PFSK-1 (cell line): Measurements from ENCODE around the gene ANKH.

Source experiments
- FOXP2 ChIP-seq: optimal IDR thresholded peaks from 2 replicates; pipeline ENCODE3; 2011; ENCODE audit warnings: borderline replicate concordance, control low read depth, inconsistent platforms; ENCODE audit not compliant: insufficient read depth; ENCODE audit errors: extremely low read length, extremely low read depth
- POLR2AphosphoS5 ChIP-seq: IDR thresholded peaks from 2 replicates; pipeline ENCODE4 v1.6.1; 2012; ENCODE audit warnings: low read depth, mild to moderate bottlenecking, control low read depth, low read length, moderate library complexity
- SIN3A ChIP-seq: IDR thresholded peaks from 2 replicates; pipeline ENCODE4 v1.6.1; 2012; ENCODE audit warnings: mild to moderate bottlenecking, low read length, moderate library complexity, borderline replicate concordance; ENCODE audit not compliant: insufficient read depth
- TAF1 ChIP-seq: IDR thresholded peaks from 2 replicates; pipeline ENCODE4 v1.6.1; 2012; ENCODE audit warnings: low read length, control low read depth, borderline replicate concordance; ENCODE audit not compliant: insufficient read depth
- TF ChIP-seq, protein P1 (sequence below), 2 experiments: IDR thresholded peaks; 2 replicates each; pipeline versions ENCODE4 v1.6.1 to v1.8.0; 2011 to 2012; ENCODE audit warnings: low read depth in 2 of 2, low read length in 2 of 2, control low read depth in 1 of 2, inconsistent platforms in 1 of 2, mild to moderate bottlenecking in 1 of 2, moderate library complexity in 1 of 2; ENCODE audit not compliant: insufficient read depth in 1 of 2

The ANKH gene

GRCh38 chr5:14842117-14842516 lies 29.5 kb downstream of the ANKH start:
- TF ChIP-seq POLR2AphosphoS5 (no peak), TAF1 (no peak), SIN3A (no peak), FOXP2 (no peak)
- TF ChIP-seq, protein P1, sequence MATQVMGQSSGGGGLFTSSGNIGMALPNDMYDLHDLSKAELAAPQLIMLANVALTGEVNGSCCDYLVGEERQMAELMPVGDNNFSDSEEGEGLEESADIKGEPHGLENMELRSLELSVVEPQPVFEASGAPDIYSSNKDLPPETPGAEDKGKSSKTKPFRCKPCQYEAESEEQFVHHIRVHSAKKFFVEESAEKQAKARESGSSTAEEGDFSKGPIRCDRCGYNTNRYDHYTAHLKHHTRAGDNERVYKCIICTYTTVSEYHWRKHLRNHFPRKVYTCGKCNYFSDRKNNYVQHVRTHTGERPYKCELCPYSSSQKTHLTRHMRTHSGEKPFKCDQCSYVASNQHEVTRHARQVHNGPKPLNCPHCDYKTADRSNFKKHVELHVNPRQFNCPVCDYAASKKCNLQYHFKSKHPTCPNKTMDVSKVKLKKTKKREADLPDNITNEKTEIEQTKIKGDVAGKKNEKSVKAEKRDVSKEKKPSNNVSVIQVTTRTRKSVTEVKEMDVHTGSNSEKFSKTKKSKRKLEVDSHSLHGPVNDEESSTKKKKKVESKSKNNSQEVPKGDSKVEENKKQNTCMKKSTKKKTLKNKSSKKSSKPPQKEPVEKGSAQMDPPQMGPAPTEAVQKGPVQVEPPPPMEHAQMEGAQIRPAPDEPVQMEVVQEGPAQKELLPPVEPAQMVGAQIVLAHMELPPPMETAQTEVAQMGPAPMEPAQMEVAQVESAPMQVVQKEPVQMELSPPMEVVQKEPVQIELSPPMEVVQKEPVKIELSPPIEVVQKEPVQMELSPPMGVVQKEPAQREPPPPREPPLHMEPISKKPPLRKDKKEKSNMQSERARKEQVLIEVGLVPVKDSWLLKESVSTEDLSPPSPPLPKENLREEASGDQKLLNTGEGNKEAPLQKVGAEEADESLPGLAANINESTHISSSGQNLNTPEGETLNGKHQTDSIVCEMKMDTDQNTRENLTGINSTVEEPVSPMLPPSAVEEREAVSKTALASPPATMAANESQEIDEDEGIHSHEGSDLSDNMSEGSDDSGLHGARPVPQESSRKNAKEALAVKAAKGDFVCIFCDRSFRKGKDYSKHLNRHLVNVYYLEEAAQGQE (IDR thresholded peaks at IDR 0.05; ENCODE audit: insufficient read depth in 1 of 2, low read depth in 2 of 2, low read length in 2 of 2): no peak

- no peak for TF ChIP-seq SIN3A
- TF ChIP-seq POLR2AphosphoS5: no peak
- TF ChIP-seq TAF1: no peak
- TF ChIP-seq FOXP2: no peak
- TF ChIP-seq, protein P1 (IDR thresholded peaks at IDR 0.05; ENCODE audit: insufficient read depth in 1 of 2, low read depth in 2 of 2, low read length in 2 of 2): no peak
Observed at GRCh38 chr5:14840624-14841023, 31.0 kb downstream of the ANKH start.

- TF ChIP-seq, protein P1 (IDR thresholded peaks at IDR 0.05; ENCODE audit: insufficient read depth in 1 of 2, low read depth in 2 of 2, low read length in 2 of 2): no peak
- no peak for TF ChIP-seq FOXP2
- no peak for TF ChIP-seq TAF1
- no peak for TF ChIP-seq SIN3A
- TF ChIP-seq POLR2AphosphoS5: no peak
Observed at GRCh38 chr5:14838396-14839319, 32.9 kb downstream of the ANKH start.

GRCh38 chr5:14834584-14835550 lies 36.7 kb downstream of the ANKH start:
- no peak for TF ChIP-seq SIN3A
- no peak for TF ChIP-seq TAF1
- no peak for TF ChIP-seq POLR2AphosphoS5
- TF ChIP-seq FOXP2: no peak
- TF ChIP-seq, protein P1 (IDR thresholded peaks at IDR 0.05; ENCODE audit: insufficient read depth in 1 of 2, low read depth in 2 of 2, low read length in 2 of 2): no peak
